ENCODE results near the gene LRRC37B.
"Not testable (repeated sequence)": the region's sequence is repeated elsewhere in the genome, so short reads cannot be mapped to it uniquely, and the experiment has no call there.

- not testable (repeated sequence) for TF ChIP-seq CTCF, POLR2A (IDR thresholded peaks at IDR 0.05)
Observed at GRCh38 chr17:31975391-31975790, 31.8 kb upstream of the LRRC37B start.
